Measurements from ENCODE around the gene CYP4A22.

CYP4A22 gene

DNA sequence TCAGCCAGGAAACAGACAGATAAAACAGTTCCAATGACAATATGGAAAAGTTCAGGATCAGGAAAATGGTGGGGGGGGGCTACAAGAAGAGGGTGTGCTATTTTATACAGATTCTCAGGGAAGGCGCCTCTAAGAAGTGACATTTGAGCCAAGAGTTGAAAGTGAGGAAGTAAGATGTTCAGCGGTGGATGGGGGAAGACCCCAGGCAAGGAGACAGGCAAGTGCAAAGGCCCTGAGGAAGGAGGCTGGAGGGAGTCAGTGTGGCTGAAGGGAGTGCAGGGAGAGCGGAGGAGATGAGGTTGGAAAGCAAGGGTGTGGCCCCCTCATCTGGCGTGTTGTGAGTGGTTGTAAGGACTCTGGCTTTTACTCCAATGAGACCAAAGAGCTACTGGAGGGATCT lies 61.0 kb downstream of the CYP4A22 start:
- Histone ChIP-seq H3K9ac (ENCODE audit: low read depth, low read length) (no peak overlapping the region), H3K36me3 (ENCODE audit: insufficient read depth, low read length) (no peaks in the 10 kb centered on the region)

More for the DNA sequence above, 61.0 kb downstream of the CYP4A22 start:
- Histone ChIP-seq H3K9me3 (ENCODE audit: control insufficient read depth, insufficient read depth, low read length) (no peaks in the 10 kb centered on the region), H3K4me1 (ENCODE audit: insufficient read depth, low read length) (peaks cover 4% of the 10 kb centered on the region; the same call in 1 of the 2 replicates)
